Breast epithelium (tissue), 4 donors: ENCODE measurements around the gene C22orf31. TPM values are rescaled to one million over a fixed set of nuclear protein-coding genes. Genes with fewer than 3 reads are reported as not detected.

Source experiments
- DNase-seq, 2 donors: peaks; one replicate each; pipeline ENCODE4 v3.0.0-alpha.2; 2019; ENCODE audit warnings: low spot score in 2 of 2
- H3K27ac ChIP-seq, 2 donors: fragments of 200-600 bp; sonication (generic) in 1 of 2; one replicate each; pipeline ENCODE4 v1.5.1; 2016 to 2019; ENCODE audit warnings: mild to moderate bottlenecking in 1 of 2
- H3K27me3 ChIP-seq, 2 donors: fragments of 200-600 bp; sonication (generic) in 1 of 2; one replicate each; pipeline versions ENCODE4 v1.5.1 to v1.6.0; 2017 to 2019; ENCODE audit warnings: control low read depth in 1 of 2, mild to moderate bottlenecking in 1 of 2
- H3K36me3 ChIP-seq: fragments of 200-600 bp; one replicate; pipeline ENCODE4 v1.5.1; 2019
- H3K4me1 ChIP-seq, 2 donors: fragments of 200-600 bp; sonication (generic); one replicate each; pipeline ENCODE4 v1.5.1; 2016 to 2019; ENCODE audit warnings: control low read depth in 1 of 2
- H3K4me3 ChIP-seq, 3 donors: fragments of 200-600 bp; sonication (generic); 1 replicate in 2 of 3; 2 replicates in 1 of 3; pipeline ENCODE4 v1.5.1; 2016 to 2019; ENCODE audit warnings: mild to moderate bottlenecking in 3 of 3, moderate library complexity in 2 of 3
- H3K9me3 ChIP-seq, 2 donors: fragments of 200-600 bp; sonication (generic) in 1 of 2; one replicate each; pipeline ENCODE4 v1.5.1; 2016 to 2019; ENCODE audit warnings: control low read depth in 1 of 2
- POLR2A ChIP-seq: fragments of 450-650 bp; IDR thresholded peaks from one replicate; pipeline ENCODE4 v1.6.1; 2016; ENCODE audit warnings: antibody characterized with exemption, mild to moderate bottlenecking, moderate library complexity
- POLR2AphosphoS5 ChIP-seq, 3 donors: sonication (generic); formaldehyde crosslinking; IDR thresholded peaks; one replicate each; pipeline ENCODE4 v1.6.1; 2017; ENCODE audit warnings: antibody characterized with exemption in 3 of 3
- intact Hi-C: fragments of 100-400 bp; cut with DNase I; formaldehyde crosslinking; loops from one replicate; pipeline ENCODE4 v1.15.1; 2023; ENCODE audit warnings: low total_unique reads
- total RNA-seq, 3 donors: library from RNA; depleted of rRNA; stranded (reverse); fragments of >200 nt; gene quantifications; one replicate each; pipeline ENCODE4 v1.1.0, GENCODE V29; 2016
- TF ChIP-seq, protein P1 (sequence below), 3 donors: fragments of 450-650 bp; IDR thresholded peaks; one replicate each; pipeline ENCODE4 v1.5.1; 2016 to 2017; ENCODE audit warnings: antibody characterized with exemption in 3 of 3, mild to moderate bottlenecking in 3 of 3, moderate library complexity in 3 of 3

C22orf31 gene
- total RNA-seq, 3 donors from 2014 or later = 0.73 TPM; not detected in 2

DNA sequence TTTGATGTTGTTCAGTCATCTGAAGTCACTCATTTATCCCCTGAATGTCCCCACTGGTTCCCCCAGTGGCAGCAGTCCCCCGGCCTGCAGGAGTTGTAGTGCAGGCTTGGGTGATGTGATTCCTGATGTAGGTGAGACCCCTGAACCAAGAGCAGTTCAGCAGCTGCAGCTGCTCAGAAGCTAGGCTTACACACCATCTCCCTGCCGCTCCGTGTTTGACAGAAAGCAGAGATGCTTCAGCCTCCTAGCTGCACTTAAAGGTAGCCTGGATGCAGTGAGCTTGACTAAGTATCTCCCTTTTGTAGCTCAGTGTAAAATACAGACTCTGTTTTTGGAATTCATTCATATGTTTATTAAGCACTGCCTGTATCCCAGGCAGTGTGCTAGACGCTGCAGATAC lies 47.3 kb downstream of the C22orf31 start:
- H3K27ac ChIP-seq = no peak overlapping the region
- TF ChIP-seq POLR2A (no peak), POLR2AphosphoS5 (IDR thresholded peaks at IDR 0.05) (no peak)
- TF ChIP-seq, protein P1, sequence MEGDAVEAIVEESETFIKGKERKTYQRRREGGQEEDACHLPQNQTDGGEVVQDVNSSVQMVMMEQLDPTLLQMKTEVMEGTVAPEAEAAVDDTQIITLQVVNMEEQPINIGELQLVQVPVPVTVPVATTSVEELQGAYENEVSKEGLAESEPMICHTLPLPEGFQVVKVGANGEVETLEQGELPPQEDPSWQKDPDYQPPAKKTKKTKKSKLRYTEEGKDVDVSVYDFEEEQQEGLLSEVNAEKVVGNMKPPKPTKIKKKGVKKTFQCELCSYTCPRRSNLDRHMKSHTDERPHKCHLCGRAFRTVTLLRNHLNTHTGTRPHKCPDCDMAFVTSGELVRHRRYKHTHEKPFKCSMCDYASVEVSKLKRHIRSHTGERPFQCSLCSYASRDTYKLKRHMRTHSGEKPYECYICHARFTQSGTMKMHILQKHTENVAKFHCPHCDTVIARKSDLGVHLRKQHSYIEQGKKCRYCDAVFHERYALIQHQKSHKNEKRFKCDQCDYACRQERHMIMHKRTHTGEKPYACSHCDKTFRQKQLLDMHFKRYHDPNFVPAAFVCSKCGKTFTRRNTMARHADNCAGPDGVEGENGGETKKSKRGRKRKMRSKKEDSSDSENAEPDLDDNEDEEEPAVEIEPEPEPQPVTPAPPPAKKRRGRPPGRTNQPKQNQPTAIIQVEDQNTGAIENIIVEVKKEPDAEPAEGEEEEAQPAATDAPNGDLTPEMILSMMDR (IDR thresholded peaks at IDR 0.05) = no peak

DNA sequence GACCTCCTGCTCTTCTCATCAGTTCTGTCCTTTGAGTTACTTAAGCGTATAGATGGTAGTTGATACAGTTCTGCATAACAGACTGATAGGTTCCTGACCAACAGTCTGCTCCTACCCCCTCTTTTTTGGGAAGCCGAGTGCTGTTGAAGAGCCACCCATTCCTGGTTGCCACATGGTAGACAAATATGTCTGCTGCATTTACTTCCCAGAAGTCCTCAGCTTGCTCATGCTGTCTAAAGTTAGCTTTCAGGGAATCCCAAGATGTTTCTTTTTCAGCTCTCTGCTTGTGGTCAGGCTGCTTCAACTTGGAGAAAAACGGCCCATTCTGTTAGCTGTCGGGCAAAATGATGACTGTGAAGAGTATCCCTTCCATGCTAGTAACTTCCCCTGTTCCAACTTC lies 48.7 kb downstream of the C22orf31 start:
- TF ChIP-seq POLR2A = no peak
- TF ChIP-seq POLR2AphosphoS5 (IDR thresholded peaks at IDR 0.05) = no peak
- TF ChIP-seq, protein P1 (IDR thresholded peaks at IDR 0.05) = no peak

More for the DNA sequence above, 47.3 kb downstream of the C22orf31 start:
- no peak for DNase-seq
- intact Hi-C loops = no loop called here
- Histone ChIP-seq H3K36me3 (no peaks in the 10 kb centered on the region), H3K27me3 (no peaks in the 10 kb centered on the region), H3K4me1 (no peaks in the 10 kb centered on the region), H3K4me3 (no peak overlapping the region), H3K9me3 (no peaks in the 10 kb centered on the region)

DNA sequence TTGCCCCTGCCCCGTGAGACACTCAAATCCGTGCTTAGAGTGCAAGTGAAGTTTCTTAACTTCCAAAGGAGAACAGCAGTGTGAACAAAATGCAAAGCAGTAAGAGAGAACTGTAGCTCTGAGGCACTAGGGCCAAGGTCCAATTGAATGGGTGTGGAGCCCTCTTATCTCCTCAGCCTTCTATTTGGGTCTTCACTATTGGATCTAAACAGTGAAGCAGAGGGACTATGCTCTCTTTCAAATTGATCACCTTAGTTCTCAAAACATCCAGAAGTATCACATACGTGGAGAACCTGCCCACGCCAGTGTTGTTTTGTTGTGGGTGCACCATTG lies 49.6 kb downstream of the C22orf31 start:
- H3K36me3 ChIP-seq = no peaks in the 10 kb centered on the region
- no peak for DNase-seq
- H3K4me1 ChIP-seq = no peaks in the 10 kb centered on the region
- TF ChIP-seq POLR2A (no peak), POLR2AphosphoS5 (IDR thresholded peaks at IDR 0.05) (no peak)
- TF ChIP-seq, protein P1 (IDR thresholded peaks at IDR 0.05) = no peak
- intact Hi-C loops = no loop called here
- H3K9me3 ChIP-seq = no peaks in the 10 kb centered on the region
- no peaks in the 10 kb centered on the region for H3K27me3 ChIP-seq
- H3K27ac ChIP-seq = no peak overlapping the region
- no peak overlapping the region for H3K4me3 ChIP-seq

More for the DNA sequence above, 48.7 kb downstream of the C22orf31 start:
- Histone ChIP-seq H3K27ac (no peak overlapping the region), H3K36me3 (no peaks in the 10 kb centered on the region), H3K27me3 (no peaks in the 10 kb centered on the region), H3K4me3 (no peak overlapping the region), H3K4me1 (no peaks in the 10 kb centered on the region), H3K9me3 (no peaks in the 10 kb centered on the region)
- no peak for DNase-seq
- intact Hi-C loops = no loop called here

DNA sequence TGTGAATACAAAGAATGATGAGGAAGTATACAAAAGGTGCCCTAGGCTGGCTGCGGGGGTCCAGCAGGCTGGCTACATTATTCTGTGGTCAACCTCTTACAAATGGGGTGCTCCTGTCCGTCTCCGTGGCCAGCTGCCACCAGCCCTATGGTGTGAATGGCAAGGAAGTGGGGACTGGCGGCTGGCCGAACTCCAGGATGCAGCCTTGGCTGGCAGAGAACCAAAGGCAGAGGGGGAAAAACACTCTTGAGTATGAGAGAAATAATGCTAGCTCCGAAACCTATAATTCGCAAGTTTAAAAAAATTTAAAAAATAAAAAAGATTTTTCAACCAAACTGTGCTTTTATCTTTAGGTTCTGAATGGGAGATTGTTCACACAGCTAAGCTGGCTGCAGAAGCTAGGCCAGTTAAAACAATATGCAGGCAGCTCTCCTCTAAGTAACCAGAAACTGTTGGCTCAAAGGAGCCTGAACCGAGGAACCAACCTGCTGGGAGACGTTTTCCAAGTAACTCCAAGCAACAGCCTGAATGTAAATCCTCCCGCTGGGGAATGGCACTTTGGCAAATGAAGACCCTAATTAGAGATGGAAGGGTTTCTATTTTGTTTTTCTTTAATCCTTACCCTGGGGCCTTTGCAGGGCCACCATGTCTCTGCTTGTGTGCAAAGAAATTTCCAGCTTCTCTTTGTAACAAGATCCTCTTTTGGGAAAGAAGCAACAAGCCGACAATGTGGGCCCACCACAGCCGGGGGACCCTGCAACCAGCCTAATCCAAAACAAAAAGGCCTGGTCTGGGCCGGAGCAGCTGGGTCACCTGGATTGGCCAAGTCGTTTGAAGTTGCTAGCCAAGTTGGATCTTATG lies 50.2 kb downstream of the C22orf31 start:
- H3K4me1 ChIP-seq = no peaks in the 10 kb centered on the region
- no peak for DNase-seq
- H3K27ac ChIP-seq = no peak overlapping the region
- no peaks in the 10 kb centered on the region for H3K36me3 ChIP-seq
- H3K9me3 ChIP-seq = no peaks in the 10 kb centered on the region
- TF ChIP-seq, protein P1 (IDR thresholded peaks at IDR 0.05) = no peak
- TF ChIP-seq POLR2A (no peak), POLR2AphosphoS5 (IDR thresholded peaks at IDR 0.05) (no peak)
- intact Hi-C loops = no loop called here
- H3K4me3 ChIP-seq = no peak overlapping the region
- H3K27me3 ChIP-seq = no peaks in the 10 kb centered on the region

DNA sequence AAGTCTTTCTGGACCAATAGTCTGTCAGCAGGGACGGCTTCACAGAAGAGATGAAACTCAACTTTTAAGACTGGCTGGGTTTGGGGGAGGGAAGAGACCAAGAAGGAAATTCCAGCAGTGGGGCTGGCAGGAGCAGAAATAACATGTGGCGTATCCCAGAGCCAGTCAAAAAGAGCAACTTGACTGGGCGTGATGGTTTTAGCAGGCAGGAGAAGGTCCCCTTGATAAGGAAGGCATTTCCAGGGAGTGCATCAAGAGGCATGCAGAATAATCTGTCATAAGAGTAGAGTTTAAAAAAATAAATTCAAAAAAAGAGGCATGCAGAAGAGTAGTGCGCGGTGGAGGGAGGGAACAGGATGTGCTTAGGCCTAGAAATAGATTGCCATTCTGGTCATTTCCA lies 52.5 kb downstream of the C22orf31 start:
- Histone ChIP-seq H3K4me3 (no peak overlapping the region), H3K27me3 (no peaks in the 10 kb centered on the region), H3K27ac (no peak overlapping the region), H3K4me1 (peaks cover 0 to 7% of the 10 kb centered on the region in 2 donors), H3K9me3 (no peaks in the 10 kb centered on the region), H3K36me3 (no peaks in the 10 kb centered on the region)
- TF ChIP-seq POLR2AphosphoS5 (IDR thresholded peaks at IDR 0.05) = no peak
- TF ChIP-seq, protein P1 (IDR thresholded peaks at IDR 0.05) = no peak
- no peak for TF ChIP-seq POLR2A
- intact Hi-C loops = no loop called here
- DNase-seq = no peak
